Measurements from ENCODE around the gene FHIT.

- TF ChIP-seq, protein P1, sequence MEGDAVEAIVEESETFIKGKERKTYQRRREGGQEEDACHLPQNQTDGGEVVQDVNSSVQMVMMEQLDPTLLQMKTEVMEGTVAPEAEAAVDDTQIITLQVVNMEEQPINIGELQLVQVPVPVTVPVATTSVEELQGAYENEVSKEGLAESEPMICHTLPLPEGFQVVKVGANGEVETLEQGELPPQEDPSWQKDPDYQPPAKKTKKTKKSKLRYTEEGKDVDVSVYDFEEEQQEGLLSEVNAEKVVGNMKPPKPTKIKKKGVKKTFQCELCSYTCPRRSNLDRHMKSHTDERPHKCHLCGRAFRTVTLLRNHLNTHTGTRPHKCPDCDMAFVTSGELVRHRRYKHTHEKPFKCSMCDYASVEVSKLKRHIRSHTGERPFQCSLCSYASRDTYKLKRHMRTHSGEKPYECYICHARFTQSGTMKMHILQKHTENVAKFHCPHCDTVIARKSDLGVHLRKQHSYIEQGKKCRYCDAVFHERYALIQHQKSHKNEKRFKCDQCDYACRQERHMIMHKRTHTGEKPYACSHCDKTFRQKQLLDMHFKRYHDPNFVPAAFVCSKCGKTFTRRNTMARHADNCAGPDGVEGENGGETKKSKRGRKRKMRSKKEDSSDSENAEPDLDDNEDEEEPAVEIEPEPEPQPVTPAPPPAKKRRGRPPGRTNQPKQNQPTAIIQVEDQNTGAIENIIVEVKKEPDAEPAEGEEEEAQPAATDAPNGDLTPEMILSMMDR (IDR thresholded peaks at IDR 0.05) = no peak
- TF ChIP-seq POLR2A (IDR thresholded peaks at IDR 0.05) = no peak
Observed at GRCh38 chr3:60574046-60574769, 677.0 kb downstream of the FHIT start.

Data from Peyer's patch (tissue), 4 donors.